HG02623 (cell line): ENCODE data around the gene ARID1B.

Experiments
- ATAC-seq: cut with Tn5 transposase; IDR thresholded peaks from one replicate; pipeline ENCODE4 v1.9.1; 2021; ENCODE audit warnings: moderate library complexity; ENCODE audit not compliant: unreplicated experiment

Gene ARID1B

DNA sequence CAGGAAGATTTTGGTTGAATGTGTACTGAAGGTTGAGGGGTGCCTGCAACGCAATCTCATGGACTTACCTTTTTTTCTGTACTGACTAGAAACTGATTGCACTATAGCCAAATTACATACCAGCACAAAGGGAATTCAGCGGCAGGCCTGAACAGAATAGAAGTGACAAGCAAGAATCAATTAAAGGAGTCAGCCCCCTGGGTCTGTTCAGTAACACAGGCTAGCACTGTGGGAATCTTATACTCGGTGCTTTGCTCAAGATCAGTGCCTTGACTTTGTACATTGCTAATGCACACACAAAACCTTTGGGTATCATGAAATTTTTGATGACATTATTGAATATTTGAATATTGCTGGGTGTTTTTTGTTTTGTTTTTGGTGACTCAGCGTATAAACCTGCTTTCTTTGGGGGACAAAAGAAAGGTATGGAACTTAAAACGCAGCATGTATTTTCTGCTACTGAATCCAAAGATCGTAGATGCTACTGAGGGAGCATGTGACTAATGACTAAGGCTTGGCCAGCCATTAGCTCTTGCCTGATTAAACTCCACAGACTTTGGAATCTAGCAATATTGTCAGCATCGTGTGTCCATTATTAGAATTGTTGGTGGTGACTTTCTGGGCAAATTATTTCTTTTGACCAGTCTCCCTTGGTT is 236.6 kb downstream of the ARID1B start:
- ATAC-seq = no peak

DNA sequence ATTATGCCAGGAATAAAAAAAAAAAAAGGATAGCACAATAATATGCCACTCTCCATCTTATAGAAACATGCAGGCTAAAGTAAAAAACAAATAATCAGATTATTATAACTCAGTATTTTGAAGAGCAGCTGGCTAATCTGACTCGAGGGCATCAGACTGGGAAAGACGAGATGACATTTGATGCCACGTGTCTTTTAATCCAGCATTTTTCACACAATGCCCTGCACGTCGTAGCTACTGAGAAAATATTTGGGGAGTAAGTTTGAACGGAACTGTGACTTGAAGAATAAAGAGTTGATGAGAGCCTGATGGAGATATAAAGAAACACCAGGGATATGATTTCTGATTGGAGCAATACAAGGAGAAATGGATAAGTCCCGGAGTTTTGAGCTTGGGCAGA is 237.7 kb downstream of the ARID1B start:
- no peak for ATAC-seq

DNA sequence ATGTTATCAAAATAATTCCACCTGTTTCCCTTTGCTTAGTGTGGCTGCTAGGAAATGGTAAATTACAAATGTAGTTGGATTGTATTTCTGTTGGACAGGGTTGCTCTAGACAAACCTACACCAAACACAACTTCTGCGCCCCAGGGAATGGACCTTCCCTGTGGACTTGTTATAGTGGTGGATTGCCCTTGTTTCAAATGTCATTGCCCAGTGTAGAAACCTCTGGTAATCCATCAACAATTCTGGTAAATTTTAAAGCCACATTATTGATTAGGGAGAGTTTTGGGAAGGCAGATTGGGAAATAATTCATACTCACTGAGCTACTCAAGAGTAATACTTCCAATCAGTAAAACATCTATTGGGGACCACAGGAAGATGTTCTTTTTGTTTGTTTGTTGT is 239.8 kb downstream of the ARID1B start:
- ATAC-seq = no peak

DNA sequence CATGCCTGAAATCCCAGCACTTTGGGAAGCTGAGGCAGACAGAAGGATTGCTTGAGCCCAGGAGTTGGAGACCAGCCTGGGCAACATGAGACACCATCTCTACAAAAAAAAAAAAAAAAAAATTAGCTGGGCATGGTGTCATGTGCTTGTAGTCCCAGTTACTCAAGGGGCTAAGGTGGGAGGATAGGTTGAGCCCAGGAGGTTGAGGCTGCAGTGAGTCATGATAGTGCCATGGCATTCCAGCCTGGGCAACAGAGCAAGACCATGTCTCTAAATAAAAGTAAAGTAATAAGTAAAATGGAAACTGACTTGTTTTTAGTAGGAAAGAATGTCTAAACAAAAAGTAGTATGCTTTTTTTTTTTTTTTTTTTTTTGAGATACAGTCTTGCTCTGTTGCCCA is 240.7 kb downstream of the ARID1B start:
- no peak for ATAC-seq

DNA sequence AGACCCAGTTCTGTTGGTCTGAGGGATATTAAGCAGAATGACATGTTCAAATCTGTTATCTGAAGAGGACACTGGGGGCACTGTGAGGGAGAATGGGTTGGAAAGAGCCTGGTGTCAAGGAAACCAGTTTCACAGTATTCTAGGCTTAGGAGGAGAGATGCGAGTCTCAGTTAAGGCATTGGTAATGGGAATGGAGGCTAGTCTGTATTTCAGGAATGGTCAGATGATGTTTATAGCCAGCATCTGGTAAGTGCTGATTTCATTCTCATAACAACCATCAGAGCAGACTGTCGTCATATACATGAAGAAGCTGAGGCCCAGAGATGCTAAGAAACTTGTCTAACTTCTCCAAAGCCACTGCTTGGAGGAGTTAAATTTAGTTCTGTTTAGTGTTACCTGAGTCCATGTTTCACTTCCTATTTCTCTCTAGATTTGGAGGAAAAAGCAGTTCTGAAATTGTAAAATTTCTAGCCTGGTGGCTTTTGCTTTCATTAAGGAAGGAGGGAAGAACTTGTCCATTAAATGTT is 242.0 kb downstream of the ARID1B start:
- ATAC-seq = no peak

DNA sequence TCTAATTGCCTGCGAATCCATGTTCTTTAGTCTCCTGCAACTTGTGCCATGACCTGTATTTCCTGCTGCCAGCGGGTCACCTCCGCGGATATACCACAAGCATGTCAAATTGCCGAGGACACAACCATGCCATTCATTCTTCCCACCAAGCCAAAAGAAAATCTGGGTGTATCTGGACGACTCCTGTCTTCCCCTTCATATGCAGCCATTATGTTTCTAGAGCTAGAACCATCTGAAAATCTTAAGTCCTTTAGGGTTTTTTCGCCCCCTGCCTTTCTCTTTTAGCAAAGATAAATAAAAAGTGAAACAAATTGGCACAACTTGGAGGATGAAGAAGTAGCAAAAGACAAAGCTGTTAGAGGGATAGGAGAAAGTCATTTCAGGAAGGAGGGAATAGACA is 242.6 kb downstream of the ARID1B start:
- no peak for ATAC-seq

DNA sequence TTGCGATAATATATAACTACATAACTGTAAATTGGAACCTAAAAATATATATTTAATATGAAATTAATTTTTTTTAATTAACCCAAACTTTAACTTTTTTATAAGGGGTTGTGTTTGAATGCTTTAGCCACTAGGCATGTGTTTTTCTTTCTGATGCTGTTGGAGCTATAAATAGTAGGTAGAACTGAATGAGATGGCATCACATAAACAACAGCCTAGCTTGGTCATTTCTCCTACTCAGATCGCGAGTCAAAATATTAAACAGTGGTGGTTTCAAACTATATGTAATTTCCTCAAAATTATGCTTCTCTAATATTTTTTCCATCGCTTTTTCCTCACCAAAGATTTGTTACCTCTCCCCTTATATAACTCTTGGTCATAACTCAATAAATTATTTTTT is 243.2 kb downstream of the ARID1B start:
- ATAC-seq = no peak

DNA sequence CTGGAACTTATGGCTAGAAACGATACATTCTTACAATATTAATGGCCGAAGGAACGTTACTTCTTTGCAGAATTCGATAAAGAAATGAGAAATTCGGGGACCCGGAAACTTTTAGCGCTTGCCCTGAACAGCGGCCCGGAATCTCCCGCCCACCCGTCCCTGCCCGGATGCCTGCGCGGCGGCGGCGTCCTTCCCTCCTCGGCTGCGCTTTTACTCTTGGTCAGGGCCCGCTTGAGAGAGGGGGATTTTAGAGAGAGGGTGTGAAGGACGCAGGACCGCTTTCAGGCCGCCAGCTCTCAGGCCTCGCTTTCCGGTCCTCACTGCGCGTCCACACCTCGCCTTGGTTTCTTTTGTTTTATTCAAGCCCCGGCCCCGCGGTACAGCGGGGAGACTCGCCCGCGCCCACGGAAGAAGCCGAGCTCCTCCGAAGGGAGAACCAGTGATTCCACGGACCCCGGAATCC is 243.7 kb downstream of the ARID1B start:
- ATAC-seq = peak; percentile 35

DNA sequence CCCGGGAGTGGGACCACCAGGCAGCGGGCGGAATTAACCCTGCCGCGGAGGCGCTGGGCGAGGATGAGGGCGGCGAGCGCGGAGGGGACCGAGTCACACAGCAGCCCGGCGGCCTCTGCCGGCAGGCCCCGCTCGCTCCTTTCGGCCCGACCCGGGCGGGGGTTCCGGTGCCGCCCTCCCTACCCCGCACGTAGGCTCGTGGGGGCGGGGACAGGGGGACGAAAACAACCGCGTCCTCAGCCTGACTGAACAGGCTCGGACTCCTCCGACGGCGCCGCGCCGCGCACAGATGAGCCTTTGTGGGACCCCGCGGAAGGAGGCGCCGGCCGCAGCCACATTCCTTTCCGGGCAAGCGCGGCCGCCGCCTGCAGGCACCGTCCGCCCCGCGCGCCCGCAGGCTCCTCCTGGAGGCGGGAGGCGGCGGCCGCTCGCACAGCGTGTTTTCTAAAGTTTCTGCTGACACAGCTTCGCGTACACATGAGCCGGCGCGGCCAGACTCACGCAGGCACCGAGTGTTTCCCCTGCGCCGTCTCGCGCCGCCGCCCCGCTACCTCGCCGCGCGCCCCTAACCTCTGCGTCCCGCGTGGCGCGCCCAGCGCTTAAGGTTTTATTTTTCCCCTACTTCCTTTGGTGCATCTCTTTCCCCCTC is 244.3 kb downstream of the ARID1B start:
- peak; percentile 71 for ATAC-seq

DNA sequence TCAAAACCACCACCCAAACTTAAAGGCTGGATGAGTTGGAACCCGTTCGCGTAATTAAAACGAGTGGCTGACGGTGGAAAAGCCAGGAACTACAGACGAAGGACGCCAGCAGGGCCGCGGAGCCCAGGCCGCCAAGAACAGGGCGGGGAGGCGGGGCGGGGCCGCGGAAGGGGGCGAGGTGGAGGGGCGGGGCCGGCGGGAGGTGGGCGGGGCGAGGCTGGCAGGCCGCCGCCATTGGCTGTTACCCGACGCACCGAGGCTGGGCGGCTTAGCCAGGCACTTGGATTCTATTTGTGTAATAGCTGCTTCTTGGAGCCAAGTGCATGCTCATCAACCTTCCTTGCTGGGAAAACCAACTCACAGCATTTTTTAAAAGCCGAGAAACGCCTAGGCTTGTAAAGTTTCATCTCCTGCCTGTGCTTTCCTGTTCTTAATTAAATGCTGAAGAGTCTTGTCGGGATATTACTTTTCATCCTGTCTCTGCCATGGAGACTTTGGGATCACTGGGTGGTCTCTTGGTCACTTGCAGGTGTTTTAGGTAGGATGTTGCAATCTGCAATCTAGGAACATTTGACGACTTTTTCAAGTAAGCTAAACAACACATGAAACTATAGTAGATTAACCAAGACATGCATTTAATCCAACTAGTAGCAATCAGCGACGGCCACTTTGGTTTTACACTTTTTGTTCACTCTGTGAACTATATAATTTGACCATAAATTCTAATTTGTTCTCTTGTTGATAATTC is 245.0 kb downstream of the ARID1B start:
- ATAC-seq = peak; percentile 53

DNA sequence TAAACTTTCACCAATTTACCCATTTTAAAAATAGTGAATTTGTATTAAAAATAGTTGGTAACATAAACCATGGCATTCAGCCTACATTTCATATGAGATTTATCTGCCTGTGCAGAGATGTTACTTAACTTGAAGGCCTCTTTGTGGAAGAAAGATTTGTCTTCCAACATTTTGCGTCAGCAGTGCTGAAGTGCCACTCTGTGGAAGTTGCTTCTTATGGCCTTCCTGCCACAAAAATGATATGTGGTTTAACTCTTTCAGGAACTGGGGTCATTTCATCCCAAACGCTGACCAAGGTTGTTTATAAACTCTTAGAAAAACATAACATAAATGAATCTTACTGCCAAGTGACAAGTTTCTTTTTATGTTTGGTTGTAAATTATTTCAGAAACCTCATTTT is 246.8 kb downstream of the ARID1B start:
- no peak for ATAC-seq

DNA sequence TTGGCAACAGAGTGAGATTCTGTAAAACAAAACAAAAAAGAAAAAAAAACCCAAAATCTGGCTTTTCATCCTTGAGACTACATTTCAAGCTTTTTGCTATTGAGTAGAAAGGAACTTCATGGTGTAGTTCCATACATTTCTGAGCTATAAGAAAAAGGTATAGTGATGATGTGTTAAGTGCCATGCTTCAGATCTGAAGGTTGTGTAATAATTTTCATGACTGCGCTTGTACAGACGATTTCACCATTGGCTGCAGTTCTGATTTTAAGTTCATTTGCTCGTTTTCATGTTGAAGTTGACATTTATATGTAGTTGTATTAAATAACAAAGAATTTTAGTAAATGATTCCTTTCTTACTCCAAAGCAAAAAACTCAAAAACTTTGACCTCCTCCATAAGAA is 247.6 kb downstream of the ARID1B start:
- ATAC-seq = no peak

DNA sequence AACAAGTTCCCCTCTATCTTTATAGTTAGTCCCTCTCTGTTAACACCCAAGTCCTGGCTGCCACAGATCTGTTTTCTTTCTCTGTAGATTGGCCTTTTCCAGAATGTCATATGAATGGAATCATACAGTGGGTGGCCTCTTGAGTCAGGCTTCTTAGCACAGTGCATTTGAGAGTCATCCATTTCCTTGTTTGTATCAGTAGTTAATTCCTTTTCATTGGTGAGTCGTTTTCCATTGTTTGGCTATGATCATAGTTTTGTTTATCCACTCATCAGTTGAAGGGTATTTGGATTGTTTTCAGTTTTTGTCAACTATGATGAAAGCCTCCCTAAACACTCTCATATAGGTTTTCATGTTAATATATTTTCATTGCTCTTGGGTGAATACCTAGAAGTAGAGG is 248.3 kb downstream of the ARID1B start:
- no peak for ATAC-seq

DNA sequence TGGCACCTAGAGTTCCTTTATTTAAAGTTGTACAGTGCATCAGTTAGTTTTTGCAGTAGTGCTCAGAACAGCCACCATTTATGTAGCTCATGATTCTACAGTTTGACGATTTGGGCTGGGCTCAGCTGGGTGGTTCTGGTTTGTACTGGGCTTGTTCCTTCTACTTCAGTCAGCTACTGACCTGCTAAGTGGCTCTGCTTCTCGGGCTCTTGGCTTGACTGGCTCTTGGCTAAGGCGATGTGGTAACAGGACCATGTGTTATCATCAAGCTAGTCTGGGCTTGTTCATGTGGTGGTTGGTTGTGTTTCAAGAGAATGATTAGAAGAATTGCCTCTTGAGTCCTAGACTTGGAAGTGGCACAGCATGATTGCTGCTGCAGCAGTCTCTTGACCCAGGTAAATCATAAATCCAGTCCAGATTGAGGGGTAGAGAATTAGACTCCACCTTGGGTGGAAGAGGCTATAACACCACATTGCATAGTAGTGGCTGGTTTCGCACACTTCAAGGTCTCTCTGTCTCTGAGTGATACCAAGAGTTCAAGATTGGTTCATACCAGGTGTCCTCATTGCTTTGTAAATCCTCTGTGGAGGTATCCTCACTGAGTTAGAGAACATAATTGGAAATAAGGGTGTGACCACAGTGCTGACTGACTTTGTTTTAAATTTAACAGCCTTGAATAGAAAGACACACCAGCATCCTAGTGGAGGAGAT is 253.0 kb downstream of the ARID1B start:
- ATAC-seq = peak; percentile 62

DNA sequence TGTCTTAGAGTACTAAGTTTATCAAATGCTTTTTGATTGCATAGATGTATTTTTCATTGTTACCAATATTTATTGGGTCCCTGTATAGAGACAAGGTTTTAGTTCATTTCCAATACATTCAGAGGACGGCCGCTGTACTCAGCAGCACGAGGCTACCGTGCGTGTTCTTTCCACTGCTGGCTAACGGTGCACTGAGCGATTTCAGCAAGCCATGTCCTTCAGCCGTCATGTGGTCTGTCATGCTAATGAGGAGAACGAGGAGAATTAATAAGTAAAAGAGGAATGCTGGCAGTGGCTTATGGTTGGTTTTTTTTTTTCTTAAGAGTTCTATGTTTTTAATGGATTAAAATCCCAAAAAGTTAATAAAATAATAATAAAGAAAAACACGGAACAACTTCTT is 253.6 kb downstream of the ARID1B start:
- ATAC-seq = no peak

DNA sequence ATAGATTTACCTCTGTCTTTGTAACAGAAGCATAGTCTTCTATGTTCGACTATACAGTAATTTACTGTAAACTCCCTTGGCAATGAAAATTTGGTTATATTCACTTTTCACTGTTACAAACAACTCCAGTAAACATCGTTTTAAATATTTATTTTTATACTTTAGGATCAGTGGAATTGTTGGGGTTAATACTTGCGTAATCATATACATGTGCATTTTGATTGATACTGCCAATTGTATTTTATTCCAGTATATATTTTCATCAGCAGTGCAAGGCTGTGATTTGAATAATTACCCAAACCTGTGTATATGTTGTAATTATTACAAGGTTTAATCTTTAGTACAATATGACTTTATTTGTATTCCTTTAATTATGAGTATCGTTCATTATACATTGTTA is 255.7 kb downstream of the ARID1B start:
- no peak for ATAC-seq

DNA sequence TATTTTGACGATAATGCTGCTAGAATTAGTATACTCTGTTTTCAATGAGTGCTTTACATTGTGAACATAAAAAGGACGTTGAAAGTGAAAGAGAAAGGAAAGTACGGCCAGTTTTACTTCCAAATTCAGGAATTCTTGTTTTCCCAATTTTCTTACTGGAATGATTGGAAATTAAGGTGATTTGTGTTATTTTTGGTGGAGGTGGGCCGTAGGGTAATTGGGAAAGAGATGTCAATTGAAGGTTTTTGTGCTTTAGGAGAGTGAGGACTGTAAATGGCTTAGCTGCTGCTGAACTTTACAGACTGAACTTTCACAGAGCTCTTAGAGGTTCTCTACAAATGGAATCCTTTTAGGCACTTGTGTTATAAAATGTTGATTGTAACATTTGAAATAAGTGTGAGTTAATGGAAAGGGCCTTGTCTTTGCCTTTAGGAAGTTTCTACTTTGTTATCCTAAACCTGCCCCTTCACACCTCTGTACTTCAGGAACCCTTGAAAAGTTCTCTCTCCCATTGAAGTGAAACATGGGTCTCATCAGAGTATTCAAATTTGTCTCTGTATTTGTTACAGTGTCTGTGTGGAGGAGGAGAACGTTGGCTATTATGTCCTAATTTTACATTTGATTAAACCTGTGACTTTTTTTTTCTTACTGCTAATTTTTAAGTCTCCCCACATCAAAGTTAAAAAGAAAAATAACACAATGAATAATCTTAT is 256.4 kb downstream of the ARID1B start:
- no peak for ATAC-seq

DNA sequence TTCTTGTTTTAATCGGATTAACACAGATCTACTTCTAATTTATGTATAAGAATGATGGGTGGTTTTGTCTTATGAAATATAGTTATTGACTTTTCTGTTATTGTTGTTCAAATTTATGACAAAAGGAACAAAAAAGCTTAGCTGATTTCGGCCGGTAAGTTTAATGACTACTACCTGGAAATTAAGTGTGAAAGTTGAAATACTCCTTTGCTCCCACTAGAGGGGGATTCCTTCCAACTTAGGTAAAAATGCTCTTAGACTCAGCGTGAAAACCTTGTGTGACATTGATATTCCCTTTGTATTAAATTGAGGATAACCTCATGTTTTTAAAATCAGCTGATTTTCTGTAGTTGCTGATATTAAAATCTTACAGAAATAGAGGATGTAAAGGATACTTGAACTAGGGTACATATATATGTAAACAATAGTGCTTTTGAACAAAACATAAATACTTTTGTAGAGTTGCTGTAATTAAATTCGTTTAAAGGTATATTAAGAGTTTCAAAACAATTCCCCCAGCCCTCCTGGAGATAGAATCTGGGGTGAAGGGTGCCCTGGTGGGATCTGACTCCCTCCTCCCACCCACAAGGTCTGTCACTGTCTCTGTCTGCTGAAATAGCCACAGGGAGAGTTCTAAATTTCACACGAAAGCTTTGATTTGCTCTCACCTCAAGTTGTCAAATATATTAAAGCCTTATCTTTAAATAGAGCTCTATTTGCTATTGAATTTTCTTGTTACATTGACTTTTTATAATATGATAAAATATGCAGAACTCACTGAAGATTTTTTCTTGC is 257.5 kb downstream of the ARID1B start:
- no peak for ATAC-seq

DNA sequence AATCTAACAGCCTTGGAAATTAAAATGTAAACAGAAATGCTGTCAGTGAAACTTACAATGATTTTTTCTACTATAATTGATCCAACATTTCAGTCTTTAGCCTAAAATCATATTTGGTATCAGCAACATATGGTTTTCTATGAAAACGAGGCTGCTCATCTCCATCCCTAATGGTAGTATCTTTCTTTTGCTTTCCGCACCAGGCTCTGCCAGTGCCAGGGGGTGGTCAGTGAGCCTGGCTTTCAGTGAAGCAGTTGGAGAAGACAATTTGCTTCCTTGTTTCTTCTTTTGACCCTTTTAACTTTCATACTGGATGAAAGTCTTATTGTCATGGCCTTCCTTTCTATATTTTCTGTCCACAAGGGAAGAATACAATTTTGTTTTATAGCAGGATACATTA is 258.4 kb downstream of the ARID1B start:
- ATAC-seq = no peak

DNA sequence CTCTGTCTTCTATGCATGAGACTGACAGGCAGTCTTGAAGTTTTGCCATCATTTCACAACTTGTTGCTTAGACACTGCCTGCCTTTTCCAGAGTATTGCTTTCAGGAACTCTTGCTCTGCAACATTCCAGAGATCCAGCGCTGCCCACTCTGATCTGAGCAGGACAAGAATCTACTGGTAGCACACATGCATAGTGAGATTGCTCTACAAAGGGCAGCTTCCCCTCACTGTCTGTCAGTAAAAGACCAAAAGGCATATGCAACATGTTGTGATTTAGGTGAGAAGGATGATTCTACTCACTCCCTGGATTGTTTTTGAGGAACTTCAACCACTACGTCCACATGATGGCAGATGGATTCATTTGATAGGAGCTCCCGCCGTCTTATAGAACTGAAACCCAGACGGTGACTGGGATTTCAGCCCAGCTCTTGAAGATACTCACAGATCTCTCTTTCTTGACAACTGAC is 259.1 kb downstream of the ARID1B start:
- ATAC-seq = no peak
